ENCODE measurements around the gene ANGPTL2.

ANGPTL2 gene

DNA sequence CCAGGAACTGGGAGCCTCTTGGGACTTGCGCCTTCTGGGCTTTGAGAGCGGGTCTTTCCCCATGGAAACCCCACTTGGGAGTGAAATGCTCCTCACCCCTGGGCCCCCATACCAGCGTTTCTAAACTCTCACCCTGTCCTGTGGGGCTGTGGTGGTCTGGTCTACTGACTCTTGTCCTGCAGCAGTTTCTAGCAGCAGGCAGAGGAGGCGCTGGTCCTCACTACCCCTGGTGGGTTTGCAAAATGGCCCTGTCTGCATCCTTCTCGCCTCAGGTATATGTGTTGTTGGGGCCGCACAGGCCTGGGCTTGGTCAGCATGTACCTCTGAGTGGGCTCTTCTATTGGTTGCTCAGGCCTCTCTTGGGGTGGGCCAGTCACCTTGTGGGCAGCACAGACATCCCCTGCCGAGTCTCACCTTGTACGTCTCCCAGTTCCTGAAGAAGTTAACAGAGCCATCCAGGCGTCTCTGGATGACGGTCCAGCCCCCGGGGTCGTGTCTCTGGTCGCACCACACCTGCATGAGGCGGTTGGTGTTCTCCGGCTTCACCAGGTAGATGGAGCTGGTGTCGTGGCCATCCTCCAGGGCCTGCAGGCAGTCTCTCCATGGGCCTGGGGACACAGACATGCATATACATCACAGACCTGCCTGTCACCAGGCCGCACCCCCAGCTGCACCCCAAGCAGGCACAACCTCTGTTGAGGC, 29.0 kb downstream of the ANGPTL2 start:
- DNase-seq (ENCODE audit: low read depth) = no peak

DNA sequence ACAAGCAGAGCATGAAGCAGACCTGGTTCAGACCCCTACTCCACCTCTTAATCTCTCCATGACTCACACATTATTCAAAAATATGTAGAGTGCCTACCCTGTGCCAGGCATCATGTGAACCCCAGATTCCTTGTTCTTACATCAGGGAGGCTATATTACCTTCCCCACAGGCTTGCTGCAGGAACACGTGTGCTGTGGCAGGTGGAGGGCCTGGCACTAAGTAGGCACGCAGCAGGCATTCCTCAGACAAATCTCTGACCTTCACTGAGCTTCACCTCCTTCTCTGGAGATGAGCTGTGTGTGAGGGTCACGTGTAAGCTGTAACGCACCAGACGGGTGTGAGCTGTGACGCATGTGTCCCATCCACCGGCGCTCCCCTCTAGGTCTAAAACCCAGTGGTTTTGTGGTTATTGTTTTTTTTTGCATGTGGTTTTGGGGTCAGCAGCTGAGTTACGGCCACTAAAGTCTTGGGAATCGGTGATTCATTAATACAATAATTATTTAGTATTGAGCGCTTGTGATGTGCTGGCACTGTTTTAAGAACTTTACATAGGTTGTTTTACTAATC, 30.3 kb downstream of the ANGPTL2 start:
- DNase-seq (ENCODE audit: low read depth) = no peak

DNA sequence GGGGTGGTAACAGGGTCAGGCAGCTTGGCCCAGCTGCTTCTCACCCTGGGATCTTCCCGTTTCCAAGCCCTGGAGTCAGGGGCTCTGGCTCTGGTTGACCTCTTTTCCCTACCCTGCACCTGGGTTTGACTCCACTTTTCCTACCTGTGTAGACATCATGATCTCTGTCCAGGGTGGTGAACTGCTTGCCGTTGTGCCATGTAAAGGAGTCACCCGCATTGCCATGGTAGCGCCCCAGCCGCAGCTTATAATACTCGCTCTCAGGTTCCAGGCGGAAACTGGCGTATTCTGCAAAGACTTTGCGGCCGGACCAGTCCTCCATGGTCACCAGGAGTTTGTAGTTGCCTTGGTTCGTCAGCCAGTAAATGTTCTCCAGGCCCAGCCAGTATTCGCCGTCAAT, 30.9 kb downstream of the ANGPTL2 start:
- no peak for DNase-seq (ENCODE audit: low read depth)

DNA sequence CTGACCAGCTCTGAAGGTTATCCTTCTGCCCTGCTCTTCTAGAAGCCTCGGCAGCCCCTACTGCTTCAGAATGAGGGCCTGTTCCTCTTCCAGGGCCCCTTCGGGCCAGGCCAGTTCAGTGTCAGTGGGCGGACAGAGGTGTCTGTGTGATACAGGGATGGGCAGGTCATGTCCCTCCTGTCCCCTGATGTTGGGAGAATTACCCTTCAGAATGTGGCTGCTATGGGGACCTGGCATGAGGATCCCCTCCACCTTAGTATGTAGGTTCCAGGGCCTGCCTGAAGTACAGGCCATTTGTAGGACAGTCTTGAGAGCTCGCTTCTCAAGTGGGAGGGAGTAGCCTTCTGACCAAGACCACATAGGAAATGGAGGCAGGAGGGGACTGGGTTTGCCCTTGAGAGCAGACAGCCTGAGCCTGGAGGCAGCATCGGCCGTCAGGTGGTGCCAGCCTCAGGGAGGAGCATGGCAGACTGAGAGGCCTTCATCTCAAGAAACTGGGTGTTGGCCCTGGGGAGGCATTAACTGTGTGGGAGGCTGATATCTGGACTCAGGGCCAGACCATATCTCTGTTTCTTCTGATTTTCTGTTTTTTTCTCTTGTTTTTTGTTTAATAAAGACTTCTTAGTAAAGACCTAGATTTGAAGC, 32.0 kb downstream of the ANGPTL2 start:
- no peak for DNase-seq (ENCODE audit: low read depth)

DNA sequence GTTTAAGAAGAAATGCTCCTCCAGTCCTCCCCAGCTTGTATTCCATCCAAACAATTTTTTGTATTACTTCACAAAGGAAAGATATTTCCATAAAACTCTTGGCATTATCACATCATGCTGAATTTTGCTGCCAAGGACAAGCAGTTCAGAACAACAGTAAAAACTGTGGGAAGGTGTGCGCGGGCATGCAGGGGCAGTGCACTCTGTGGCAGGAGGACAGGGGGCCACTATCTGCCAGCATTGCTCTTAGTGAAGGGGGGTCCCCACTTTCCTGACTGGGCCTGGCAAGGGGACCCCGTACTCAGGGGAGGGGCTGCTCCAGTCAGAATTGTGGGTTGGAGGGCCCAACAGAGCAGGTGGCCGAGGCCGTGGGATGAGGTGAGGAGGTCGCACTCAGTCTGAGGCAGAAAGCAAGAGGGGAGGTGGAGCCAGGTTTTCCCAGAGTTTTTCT, 32.8 kb downstream of the ANGPTL2 start:
- DNase-seq (ENCODE audit: low read depth) = no peak

DNA sequence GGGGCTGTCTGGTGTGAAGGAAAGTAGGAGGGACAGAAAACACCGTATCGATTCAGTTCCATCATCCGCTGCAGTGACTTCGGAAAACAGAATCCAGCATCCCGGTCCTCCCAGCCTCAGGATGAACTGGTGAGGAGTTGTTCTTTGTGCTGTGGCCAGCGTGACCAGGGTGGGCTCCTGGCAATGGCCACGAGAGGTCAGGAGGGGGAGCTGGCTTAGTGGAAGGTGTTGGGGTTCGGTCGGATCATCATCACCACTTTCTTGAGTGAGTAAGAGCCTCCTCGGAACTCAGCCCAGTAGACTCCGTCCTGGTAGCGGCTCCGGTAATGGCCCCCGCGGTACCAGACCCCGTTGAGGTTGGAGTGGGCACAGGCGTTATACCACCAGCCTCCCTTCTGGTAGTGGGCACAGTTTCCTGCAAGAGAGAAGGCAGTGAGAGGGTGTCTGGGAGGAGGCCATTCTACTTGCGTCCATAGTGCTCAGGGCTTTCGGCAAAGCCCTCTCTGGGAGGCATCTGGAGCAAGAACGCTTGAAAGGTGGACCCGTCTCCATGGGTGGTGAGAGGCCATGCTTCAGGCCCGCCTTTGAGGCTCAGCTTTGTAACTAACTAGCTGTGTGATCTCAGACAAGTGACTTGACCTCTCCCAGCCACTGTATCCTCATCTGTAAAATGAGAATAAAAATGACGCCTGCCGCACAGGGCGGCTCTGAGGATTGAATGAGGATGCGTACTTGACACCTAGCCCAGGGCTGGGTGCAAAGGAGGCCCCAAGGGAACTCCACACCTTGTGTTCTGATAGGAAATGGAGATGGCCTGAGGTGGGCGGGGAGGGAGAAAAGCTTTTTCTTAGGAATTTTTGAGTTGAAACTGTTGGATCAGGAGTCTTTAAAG, 33.5 kb downstream of the ANGPTL2 start:
- no peak for DNase-seq (ENCODE audit: low read depth)

DNA sequence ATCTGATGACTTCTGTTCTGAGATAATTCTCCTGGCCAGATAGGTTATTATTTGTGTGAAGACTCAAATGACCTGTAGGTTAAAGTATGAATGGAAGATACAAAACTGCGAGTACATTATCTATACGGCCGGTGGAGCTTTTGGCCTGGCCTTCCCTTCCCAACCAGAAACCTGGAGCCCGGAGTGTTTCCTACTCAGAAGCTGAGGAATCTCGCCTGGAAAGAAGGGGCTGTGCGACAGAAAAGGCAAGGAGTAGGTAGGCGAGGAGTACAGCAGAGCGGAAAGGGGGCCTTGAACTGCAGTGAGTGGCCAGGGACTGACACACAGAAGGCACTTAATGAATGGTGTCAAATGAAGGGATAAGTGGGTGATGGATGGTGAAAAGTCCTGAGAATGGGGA, 34.6 kb downstream of the ANGPTL2 start:
- no peak for DNase-seq (ENCODE audit: low read depth)

DNA sequence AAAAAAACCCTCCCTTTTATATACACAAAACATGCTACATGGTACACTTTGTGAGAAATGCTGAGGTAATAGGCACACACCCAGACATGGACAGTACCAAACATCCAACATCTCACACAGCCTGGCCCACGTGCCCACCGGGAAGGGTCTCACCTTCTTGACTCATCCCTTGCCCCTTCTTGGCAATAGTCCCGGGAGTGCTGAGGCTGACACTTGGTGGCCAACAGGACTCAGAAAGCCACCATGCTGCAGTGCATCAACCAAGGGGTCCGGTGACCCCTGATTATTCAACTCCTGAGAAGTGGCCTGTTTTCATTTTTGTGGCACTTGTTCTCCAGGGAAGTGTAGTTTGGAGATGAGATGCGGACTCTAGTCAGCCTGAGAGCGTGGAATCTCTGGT, 35.0 kb downstream of the ANGPTL2 start:
- no peak for DNase-seq (ENCODE audit: low read depth)

DNA sequence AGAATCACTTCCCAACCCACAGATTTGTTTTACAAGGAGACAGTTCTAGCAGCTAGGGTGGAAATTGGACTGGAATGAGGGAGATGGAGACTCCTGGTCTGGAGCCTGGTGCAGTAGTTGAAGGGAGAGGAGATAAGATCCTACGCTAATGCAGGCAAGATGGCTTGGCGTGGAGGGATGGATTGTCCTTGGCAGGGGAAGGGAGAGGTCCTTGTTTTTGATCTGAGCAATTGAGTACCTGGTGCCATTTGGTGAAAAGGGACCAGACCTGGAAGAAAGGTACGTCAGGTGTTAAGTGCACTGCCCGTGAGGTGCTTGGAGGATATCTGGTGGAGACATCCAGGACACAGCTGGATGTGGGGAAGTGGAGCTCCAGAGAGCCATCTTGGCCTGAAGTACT, 35.7 kb downstream of the ANGPTL2 start:
- no peak for DNase-seq (ENCODE audit: low read depth)

DNA sequence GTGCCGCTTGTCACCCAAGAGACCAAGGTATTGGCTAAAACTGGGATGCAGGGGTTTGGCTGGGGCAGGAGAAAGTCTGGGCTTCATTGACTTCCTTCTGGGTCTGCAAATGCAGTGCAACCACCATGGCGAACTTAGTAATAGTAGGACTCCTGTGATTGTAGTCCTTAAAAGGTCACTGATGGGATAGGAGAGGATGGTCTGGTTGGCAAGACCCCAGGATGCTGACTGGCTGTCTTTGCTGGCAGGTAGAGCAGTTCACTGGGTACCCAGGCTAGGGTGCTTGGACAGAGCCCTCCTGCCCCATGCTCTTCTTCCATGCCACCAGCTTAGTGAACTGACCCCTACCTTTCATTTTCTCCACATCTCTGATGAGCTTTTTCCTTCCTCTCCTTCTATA, 37.2 kb downstream of the ANGPTL2 start:
- no peak for DNase-seq (ENCODE audit: low read depth)

DNA sequence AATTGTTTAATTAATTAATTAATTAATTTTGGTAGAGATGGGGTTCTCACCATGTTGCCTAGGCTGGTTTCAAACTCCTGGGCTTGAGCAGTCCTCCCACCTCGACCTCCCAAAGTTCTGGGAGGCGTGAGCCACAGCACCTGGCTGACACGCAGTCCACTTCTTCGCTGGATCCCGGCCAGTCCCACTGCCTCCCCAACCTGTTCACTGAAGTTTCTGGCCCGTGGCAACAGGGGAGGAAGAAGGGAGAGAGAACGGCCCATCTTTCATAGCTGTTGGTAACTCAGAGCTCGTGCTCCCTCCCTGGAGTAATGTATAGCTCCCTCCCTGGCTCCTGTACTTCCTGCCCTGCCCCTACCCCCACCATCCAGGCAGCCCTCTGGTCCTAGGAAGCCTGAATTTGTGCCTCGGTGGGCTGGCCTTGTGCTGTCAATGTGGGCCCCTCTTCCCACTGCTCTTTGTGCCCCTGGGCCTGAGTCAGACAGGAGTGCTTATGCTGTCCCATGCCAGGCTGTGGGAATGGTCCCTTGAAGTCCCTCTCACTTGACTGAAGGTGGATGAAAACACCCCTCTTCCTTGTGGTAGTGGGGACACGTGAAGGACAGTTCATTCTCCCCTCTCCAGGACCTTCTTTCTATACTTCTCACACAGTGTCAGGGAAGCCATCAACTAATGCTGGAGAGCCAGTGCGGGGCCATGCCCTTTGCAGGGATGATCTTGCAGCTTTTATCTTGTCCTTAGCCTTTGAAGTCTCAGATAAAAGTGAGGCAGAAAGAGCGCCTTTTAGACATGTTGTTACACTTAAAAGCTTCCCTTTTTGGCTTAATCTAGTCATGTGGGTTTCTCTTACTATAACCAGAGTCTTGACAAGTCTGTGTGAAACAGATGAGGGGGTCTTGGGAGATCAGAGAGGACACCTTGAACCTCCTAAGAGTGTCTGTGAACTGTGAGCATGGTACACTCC, 38.1 kb downstream of the ANGPTL2 start:
- DNase-seq (ENCODE audit: low read depth) = no peak

DNA sequence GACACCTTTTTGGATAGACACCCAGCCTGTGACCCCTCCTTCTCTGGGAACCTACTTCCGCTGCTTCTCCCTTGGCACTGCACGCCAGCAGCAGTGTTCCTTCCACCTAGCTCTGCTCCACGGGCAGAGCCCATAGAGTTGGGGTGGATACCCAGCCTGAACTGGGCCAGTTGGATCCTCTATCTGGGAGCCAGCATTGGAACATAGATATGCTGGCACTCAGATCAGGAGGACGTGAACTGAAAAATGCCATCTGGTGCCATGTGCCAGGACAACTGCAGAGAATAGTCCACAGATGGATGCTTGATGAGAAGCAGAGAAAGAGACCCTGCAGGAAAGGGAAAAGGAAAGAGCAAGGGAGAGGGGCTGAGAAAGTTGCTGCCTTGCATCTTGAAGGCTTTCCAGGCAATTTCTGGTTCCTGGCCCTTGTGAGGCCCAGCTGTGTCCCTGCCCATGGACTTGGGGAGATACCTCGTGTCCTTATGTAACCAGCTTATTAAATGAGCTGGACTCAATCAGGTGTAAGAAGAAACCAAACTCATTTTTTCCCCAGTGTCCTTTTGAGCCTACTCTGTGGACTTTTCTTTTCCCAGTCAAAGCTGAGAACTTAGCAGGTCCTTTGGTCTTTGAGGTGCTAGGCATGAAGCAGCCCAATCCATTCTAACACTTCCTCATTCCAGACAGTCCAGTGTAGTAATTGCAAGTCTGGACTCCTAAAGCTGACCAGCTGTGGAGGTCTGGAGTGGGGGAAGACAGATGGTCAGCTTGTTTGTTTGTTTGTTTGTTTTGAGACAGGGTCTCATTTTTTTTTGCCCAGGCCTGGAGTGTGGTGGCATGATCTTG, 39.1 kb downstream of the ANGPTL2 start:
- DNase-seq (ENCODE audit: low read depth) = no peak

DNA sequence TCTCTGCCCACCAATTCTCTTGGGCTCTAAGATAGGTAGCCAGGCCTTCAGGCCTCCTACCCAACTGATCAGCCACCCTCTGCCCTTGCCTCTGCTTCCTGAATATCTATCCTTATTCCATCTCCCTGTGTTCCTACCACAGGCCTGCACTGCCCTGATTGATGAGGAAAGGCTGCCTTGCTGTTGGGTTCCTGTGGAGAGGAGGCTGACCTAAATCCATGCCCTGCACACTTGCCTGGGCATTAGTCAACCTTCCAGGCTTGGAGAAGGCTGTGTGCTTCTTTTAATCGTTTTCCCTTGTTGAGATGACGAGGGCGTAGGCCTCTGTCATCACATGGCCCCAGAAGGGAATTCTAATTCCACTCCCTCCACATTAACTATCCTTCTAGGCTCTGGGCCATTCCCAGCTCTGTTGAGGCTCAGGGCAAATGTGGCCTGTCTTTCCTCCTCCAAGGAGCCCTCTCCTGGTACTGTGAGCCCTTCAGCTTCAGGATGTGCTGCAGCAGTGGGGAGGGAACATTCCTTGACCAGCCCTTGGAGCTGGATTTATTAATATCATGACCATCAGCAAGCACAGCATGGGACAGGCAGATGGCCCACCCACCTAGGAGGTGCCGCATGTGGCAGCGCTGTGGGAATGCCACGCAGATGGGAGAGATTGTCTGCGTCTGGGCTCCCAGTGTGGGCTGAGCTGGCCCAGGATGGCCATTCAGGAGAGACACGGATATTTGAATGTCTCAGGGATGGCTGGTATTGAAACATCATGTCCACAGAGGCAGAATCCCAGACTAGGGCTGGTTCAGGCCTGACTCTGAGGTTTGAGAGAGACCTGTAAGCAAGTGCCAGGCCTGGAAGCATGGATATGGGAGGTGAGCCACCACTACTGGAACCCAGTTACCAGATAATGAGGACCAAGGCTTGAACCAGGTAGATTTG, 40.9 kb downstream of the ANGPTL2 start:
- no peak for DNase-seq (ENCODE audit: low read depth)

DNA sequence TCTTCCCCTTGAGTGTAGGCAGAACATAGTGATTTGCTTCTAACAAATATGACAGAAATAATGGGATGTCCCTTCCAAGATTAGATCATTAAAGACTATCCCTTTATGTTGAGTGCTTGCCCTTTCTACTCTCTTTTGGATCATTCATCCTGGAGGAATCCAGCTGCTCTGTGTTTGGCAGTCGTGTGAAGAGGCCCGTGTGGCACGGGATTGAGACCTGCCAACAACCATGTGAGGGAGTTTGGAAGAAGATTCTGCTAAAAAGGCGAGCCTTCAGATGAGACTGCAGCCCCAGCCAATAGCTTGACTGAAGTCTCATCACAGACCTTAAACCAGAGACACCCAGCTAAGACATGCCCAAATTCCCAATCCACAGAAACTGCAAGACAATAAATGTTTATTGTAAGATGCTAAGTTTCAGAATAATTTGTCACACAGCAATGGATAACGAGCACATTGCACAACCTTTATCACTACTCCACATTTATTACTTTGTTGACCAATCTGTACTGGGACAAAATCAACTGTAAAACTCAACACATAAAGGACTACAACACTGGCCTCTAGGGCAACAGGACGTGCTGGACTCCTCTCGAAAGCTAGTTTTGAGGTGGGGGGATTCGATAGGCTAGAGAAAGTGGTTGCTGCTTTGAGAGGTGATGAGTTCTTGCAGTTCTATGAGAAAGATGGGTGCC, 42.8 kb downstream of the ANGPTL2 start:
- DNase-seq (ENCODE audit: low read depth) = no peak

DNA sequence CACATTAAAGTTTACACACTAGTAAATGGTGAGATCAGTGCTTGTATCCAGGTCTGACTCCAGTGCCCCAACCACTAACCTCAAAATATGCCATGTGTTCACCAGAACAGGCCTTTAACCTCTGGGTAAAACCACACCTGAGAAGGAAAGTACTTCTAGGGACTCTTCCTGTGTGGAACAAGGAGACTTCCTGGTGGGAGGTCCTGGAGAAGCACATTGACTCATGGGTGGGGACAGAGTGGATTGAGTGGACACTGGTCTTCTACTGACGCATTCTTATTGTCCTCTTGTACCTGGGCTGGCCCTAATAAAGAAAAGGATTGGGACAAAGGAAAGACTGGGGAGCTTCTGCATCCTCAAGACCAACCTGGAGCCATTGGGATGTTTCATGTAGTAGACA, 43.4 kb downstream of the ANGPTL2 start:
- no peak for DNase-seq (ENCODE audit: low read depth)

DNA sequence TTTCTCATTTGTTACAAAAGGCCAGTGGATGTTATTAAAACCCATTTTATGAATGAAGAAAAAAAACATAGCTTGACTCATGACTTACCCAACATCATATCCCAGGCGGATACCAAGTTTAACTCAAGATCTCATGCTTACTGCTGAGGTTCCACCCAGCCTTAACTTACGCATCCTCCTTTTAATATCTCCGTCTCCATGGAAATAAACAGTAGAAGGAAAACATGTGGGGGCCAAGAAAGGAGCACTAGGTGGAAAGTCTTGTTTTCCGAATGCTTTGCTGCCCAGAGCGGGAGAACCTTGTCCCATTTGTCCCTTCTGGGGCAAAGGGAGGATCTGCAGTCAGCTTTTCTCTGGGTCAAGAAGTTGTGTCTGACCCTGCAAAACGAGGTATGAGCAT, 44.1 kb downstream of the ANGPTL2 start:
- DNase-seq (ENCODE audit: low read depth) = no peak

DNA sequence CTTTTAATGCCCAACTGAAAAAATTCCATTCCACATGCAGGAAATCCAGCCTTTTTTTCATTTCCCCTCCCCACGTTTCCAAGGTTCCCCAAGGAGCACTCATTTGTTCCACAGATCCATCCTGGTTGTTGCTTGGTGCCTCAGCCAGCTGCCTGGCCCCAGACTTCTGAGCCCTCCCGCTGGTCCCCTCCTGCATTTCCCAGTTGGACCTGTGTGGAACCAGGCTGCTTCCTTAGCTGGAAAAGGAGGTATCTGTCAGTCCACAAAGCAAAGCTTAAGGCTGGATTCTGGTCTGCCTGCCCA, 44.8 kb downstream of the ANGPTL2 start:
- no peak for DNase-seq (ENCODE audit: low read depth)

DNA sequence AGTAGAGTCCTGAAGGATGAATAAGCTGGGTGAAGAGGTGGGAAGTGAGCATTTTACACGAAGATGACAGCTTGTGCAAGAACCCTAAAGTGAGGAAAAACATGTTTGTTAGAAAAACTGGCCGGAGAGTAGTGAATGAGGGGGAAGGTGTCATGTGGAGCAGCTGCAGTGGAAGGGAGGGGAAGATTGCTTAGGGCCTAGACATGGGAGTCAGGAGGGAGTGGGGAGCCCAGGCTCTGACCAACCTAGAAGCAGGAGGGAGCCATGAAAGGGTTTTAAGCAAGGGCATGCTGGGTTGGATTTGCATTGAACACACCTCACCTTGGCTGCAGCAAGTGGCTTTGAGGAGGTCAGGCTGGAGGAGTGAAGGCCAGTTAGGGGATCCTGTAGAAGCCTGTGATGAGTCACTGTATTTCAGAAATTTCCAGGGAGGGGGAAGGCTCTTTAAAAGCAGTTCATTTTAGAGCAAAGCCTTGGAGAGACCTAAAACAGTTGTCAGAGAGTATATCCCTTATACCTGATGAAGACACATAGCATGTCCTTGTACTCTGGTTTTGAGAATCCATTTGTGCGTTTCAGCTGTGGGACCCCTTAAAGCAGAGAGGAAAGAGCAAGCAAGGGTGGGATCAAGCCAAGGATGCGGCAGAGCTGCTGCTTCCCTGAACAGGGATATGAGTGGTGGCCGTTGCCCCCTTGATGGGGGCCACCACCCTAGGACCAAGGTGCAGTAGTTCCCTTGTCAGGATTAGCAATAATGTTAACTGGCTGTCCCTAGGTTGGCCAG, 45.4 kb downstream of the ANGPTL2 start:
- no peak for DNase-seq (ENCODE audit: low read depth)
